PC-3 (cell line): ENCODE results near the gene CLK2. TPM values are rescaled to one million over a fixed set of nuclear protein-coding genes. Genes with fewer than 3 reads are reported as not detected.
"Not testable (repeated sequence)": the region's sequence is repeated elsewhere in the genome, so short reads cannot be mapped to it uniquely, and the experiment has no call there.

Experiments
- ATAC-seq: fragments of 200-7000 bp; cut with Tn5 transposase; 2 replicates; pipeline ENCODE4 v1.9.1; 2020; ENCODE audit warnings: mild to moderate bottlenecking, moderate library complexity
- BruUV-seq: library from RNA; stranded (reverse); fragments of 400-500 nt; replicated peaks from 2 replicates; lab custom pipeline; 2021; lab: Mats Ljungman, UMichigan
- CTCF ChIA-PET: fragments of 300-600 bp; sonication (Branson Sonifier 250); formaldehyde crosslinking; loops from one replicate; lab custom pipeline; 2022; ENCODE audit warnings: antibody characterized with exemption; lab: Charles Lee
- POLR2A ChIA-PET: fragments of 300-600 bp; sonication (Branson Sonifier 250); formaldehyde crosslinking; loops from one replicate; lab custom pipeline; 2022; ENCODE audit warnings: antibody characterized with exemption; ENCODE audit not compliant: unreplicated experiment; lab: Charles Lee
- DNase-seq: peaks from one replicate; pipeline ENCODE4 v3.0.0-alpha.2; 2015
- H2AFZ ChIP-seq: fragments of 300-600 bp; sonication (generic); 2 replicates; pipeline ENCODE4 v1.6.0; 2016; ENCODE audit warnings: antibody characterized with exemption, low read length
- H3F3A ChIP-seq: fragments of 300-600 bp; sonication (generic); one replicate; pipeline ENCODE4 v1.6.0; 2017; ENCODE audit warnings: antibody characterized with exemption, low read length, control low read depth, mild to moderate bottlenecking; ENCODE audit not compliant: unreplicated experiment
- H3K27ac ChIP-seq: fragments of 300-600 bp; sonication (generic); 2 replicates; pipeline ENCODE4 v1.5.1; 2016; ENCODE audit warnings: mild to moderate bottlenecking, low read length
- H3K27me3 ChIP-seq: fragments of 300-600 bp; sonication (generic); 2 replicates; pipeline ENCODE4 v1.6.1; 2016; ENCODE audit warnings: low read length, mixed read lengths
- H3K36me3 ChIP-seq: fragments of 300-600 bp; sonication (generic); 2 replicates; pipeline ENCODE4 v1.6.1; 2016; ENCODE audit warnings: low read depth, mixed run types, low read length, mixed read lengths
- H3K4me1 ChIP-seq: fragments of 300-600 bp; sonication (generic); 2 replicates; pipeline ENCODE4 v1.5.1; 2016; ENCODE audit warnings: low read length; ENCODE audit not compliant: insufficient read depth
- H3K4me2 ChIP-seq: fragments of 300-600 bp; sonication (generic); 2 replicates; pipeline ENCODE4 v1.6.0; 2016; ENCODE audit warnings: low read length
- H3K4me3 ChIP-seq: fragments of 300-600 bp; sonication (generic); 2 replicates; pipeline ENCODE4 v1.5.1; 2016; ENCODE audit warnings: mild to moderate bottlenecking, low read length, mixed read lengths
- H3K79me2 ChIP-seq: fragments of 300-600 bp; sonication (generic); 2 replicates; pipeline ENCODE4 v1.6.1; 2017; ENCODE audit warnings: low read length, mixed read lengths
- H3K9ac ChIP-seq: fragments of 300-600 bp; sonication (generic); 2 replicates; pipeline ENCODE4 v1.6.0; 2016; ENCODE audit warnings: mild to moderate bottlenecking, low read length
- H3K9me2 ChIP-seq: fragments of 300-600 bp; sonication (generic); replicated peaks from 2 replicates; pipeline ENCODE4 v1.6.1; 2016; ENCODE audit warnings: mixed run types, low read length, mixed read lengths
- H3K9me3 ChIP-seq: fragments of 300-600 bp; sonication (generic); 2 replicates; pipeline ENCODE4 v1.6.1; 2016; ENCODE audit warnings: low read length, mixed read lengths
- H4K20me1 ChIP-seq: fragments of 300-600 bp; sonication (generic); 2 replicates; pipeline ENCODE4 v1.6.1; 2016; ENCODE audit warnings: low read length, mixed read lengths
- CTCF ChIP-seq: fragments of 300-600 bp; sonication (generic); conservative IDR thresholded peaks from 2 replicates; pipeline ENCODE4 v1.5.1; 2017; ENCODE audit warnings: antibody characterized with exemption, low read depth, mild to moderate bottlenecking, low read length
- EZH2 ChIP-seq: fragments of 300-600 bp; sonication (generic); IDR thresholded peaks from one replicate; pipeline ENCODE4 v1.6.1; 2017; ENCODE audit warnings: antibody characterized with exemption, mild to moderate bottlenecking, low read length; ENCODE audit not compliant: unreplicated experiment
- EZH2phosphoT487 ChIP-seq: fragments of 300-600 bp; sonication (generic); IDR thresholded peaks from 2 replicates; pipeline ENCODE4 v1.6.1; 2018; ENCODE audit warnings: mild to moderate bottlenecking, antibody characterized with exemption, low read length, borderline replicate concordance
- intact Hi-C: fragments of 100-400 bp; cut with micrococcal nuclease; formaldehyde crosslinking; loops from 2 replicates; pipeline ENCODE4 v1.9.0; 2023
- total RNA-seq: library from RNA; depleted of rRNA; stranded (reverse); fragments of >200 nt; gene quantifications from 2 replicates; pipeline ENCODE4 v1.2.3, GENCODE V29; 2014; rRNA removed

Gene CLK2
- total RNA-seq, 1 experiment from 2014 or later: 49.9 TPM

- H2AFZ ChIP-seq: no peak overlapping the region
- H3K9ac ChIP-seq: no peak overlapping the region
- DNase-seq (no peak), ATAC-seq (no peak)
- no peaks in the 10 kb centered on the region for H3F3A ChIP-seq
- H3K27me3 ChIP-seq: no peaks in the 10 kb centered on the region
- no peak overlapping the region for H3K27ac ChIP-seq
- H3K9me3 ChIP-seq: no peaks in the 10 kb centered on the region
- H3K4me2 ChIP-seq: no peak overlapping the region
- H3K79me2 ChIP-seq: peaks cover 7% of the 10 kb centered on the region; the same call in 1 of the 2 replicates
- no peak overlapping the region for H3K4me3 ChIP-seq
- peaks cover 17% of the 10 kb centered on the region for H3K4me1 ChIP-seq
- ChIA-PET CTCF (no interaction called here), POLR2A (no interaction called here)
- H3K36me3 ChIP-seq: no peaks in the 10 kb centered on the region
- no peaks in the 10 kb centered on the region for H3K9me2 ChIP-seq
- TF ChIP-seq CTCF (no peak), EZH2phosphoT487 (no peak), EZH2 (no peak)
- intact Hi-C loops: no loop called here
- BruUV-seq: no TSS peak
- no peaks in the 10 kb centered on the region for H4K20me1 ChIP-seq
These were observed 53.7 kb downstream of the CLK2 start for GRCh38 chr1:155219592-155220031.

- no peak overlapping the region for H2AFZ ChIP-seq
- no peaks in the 10 kb centered on the region for H4K20me1 ChIP-seq
- no peak overlapping the region for H3K9ac ChIP-seq
- ChIA-PET CTCF (no interaction called here), POLR2A (no interaction called here)
- no peaks in the 10 kb centered on the region for H3F3A ChIP-seq
- no TSS peak for BruUV-seq
- no peaks in the 10 kb centered on the region for H3K9me3 ChIP-seq
- H3K36me3 ChIP-seq: no peaks in the 10 kb centered on the region
- H3K4me3 ChIP-seq: no peak overlapping the region
- H3K9me2 ChIP-seq: no peaks in the 10 kb centered on the region
- TF ChIP-seq CTCF (no peak), EZH2phosphoT487 (no peak)
- no peak overlapping the region for H3K27ac ChIP-seq
- peaks cover 3% of the 10 kb centered on the region; the same call in 1 of the 2 replicates for H3K79me2 ChIP-seq
- peaks cover 11% of the 10 kb centered on the region for H3K4me1 ChIP-seq
- no peak for ATAC-seq
- peak; percentile 35 for DNase-seq
- intact Hi-C loops: no loop called here
- H3K4me2 ChIP-seq: no peak overlapping the region
- no peaks in the 10 kb centered on the region for H3K27me3 ChIP-seq
These were observed 54.3 kb downstream of the CLK2 start for GRCh38 chr1:155218854-155219591.

GRCh38 chr1:155214702-155215101 is 58.6 kb downstream of the CLK2 start:
- H3K9ac ChIP-seq, H3F3A ChIP-seq, H4K20me1 ChIP-seq, H3K36me3 ChIP-seq, DNase-seq, H3K4me3 ChIP-seq, H3K79me2 ChIP-seq, H3K27ac ChIP-seq, intact Hi-C loops, CTCF ChIA-PET, ATAC-seq, BruUV-seq, POLR2A ChIA-PET, H3K9me2 ChIP-seq, H3K4me2 ChIP-seq, H3K9me3 ChIP-seq, H3K27me3 ChIP-seq, H3K4me1 ChIP-seq, H2AFZ ChIP-seq: not testable (repeated sequence)

Other genes starting within 250 kb of the CLK2 start
- gene DCST2, start 239.7 kb downstream of the CLK2 start, total RNA-seq: 0.18 and 3.0 TPM in 2 replicates
- not detected in 2 replicates for gene DCST1, start 239.7 kb downstream of the CLK2 start, total RNA-seq
- 334 and 384 TPM in 2 replicates for gene ADAM15, start 222.2 kb downstream of the CLK2 start, total RNA-seq
- 36.7 and 37.4 TPM in 2 replicates for gene EFNA4, start 209.8 kb downstream of the CLK2 start, total RNA-seq
- 16.2 and 23.5 TPM in 2 replicates for gene EFNA3, start 194.7 kb downstream of the CLK2 start, total RNA-seq
- gene EFNA1, start 145.6 kb downstream of the CLK2 start, total RNA-seq: 29.4 and 49.9 TPM in 2 replicates
- gene SLC50A1, start 137.7 kb downstream of the CLK2 start, total RNA-seq: 59.2 and 75.2 TPM in 2 replicates
- 53.6 and 74.3 TPM in 2 replicates for gene DPM3, start 133.0 kb downstream of the CLK2 start, total RNA-seq
- 241 and 257 TPM in 2 replicates for gene KRTCAP2, start 100.2 kb downstream of the CLK2 start, total RNA-seq
- gene TRIM46, start 99.7 kb downstream of the CLK2 start, total RNA-seq: 4.1 and 5.4 TPM in 2 replicates
- gene THBS3, start 65.6 kb downstream of the CLK2 start, total RNA-seq: 12.0 and 13.0 TPM in 2 replicates
- 141 and 152 TPM in 2 replicates for gene MTX1, start 64.8 kb downstream of the CLK2 start, total RNA-seq
- gene ENTREP3, start 18.0 kb downstream of the CLK2 start, total RNA-seq: 30.9 and 54.7 TPM in 2 replicates
- 218 and 219 TPM in 2 replicates for gene SCAMP3, start 11.1 kb downstream of the CLK2 start, total RNA-seq
- gene HCN3, start 4.0 kb upstream of the CLK2 start, total RNA-seq: 1.8 and 1.9 TPM in 2 replicates
- gene PKLR, start 27.9 kb upstream of the CLK2 start, total RNA-seq: not detected in 2 replicates
- 301 and 313 TPM in 2 replicates for gene FDPS, start 35.4 kb upstream of the CLK2 start, total RNA-seq
- gene RUSC1, start 47.4 kb upstream of the CLK2 start, total RNA-seq: 80.3 and 85.1 TPM in 2 replicates